ENCODE results near the gene PMS1.
"Not testable (repeated sequence)": the region's sequence is repeated elsewhere in the genome, so short reads cannot be mapped to it uniquely, and the experiment has no call there.

Gene PMS1

GRCh38 chr2:189865826-189866225 is 81.6 kb downstream of the PMS1 start:
- no peak for DNase-seq (ENCODE audit: low read depth)

GRCh38 chr2:189866296-189866695 is 82.0 kb downstream of the PMS1 start:
- no peak for DNase-seq (ENCODE audit: low read depth)

- DNase-seq (ENCODE audit: low read depth): no peak
These were observed 84.6 kb downstream of the PMS1 start for GRCh38 chr2:189868896-189869295.

- DNase-seq (ENCODE audit: low read depth): no peak
These were observed 86.3 kb downstream of the PMS1 start for GRCh38 chr2:189870381-189871085.

GRCh38 chr2:189873696-189874095 is 89.4 kb downstream of the PMS1 start:
- no peak for DNase-seq (ENCODE audit: low read depth)

- no peak for DNase-seq (ENCODE audit: low read depth)
These were observed 90.5 kb downstream of the PMS1 start for GRCh38 chr2:189874586-189875320.

GRCh38 chr2:189876271-189876670 is 92.0 kb downstream of the PMS1 start:
- no peak for DNase-seq (ENCODE audit: low read depth)

- no peak for DNase-seq (ENCODE audit: low read depth)
These were observed 95.4 kb downstream of the PMS1 start for GRCh38 chr2:189879716-189880081.

- DNase-seq (ENCODE audit: low read depth): no peak
These were observed 96.2 kb downstream of the PMS1 start for GRCh38 chr2:189880429-189880828.

- no peak for DNase-seq (ENCODE audit: low read depth)
These were observed 96.7 kb downstream of the PMS1 start for GRCh38 chr2:189880832-189881492.

- DNase-seq (ENCODE audit: low read depth): no peak
These were observed 101.1 kb downstream of the PMS1 start for GRCh38 chr2:189885368-189885767.

GRCh38 chr2:189892546-189893294 is 108.5 kb downstream of the PMS1 start:
- not testable (repeated sequence) for DNase-seq (ENCODE audit: low read depth)

- DNase-seq (ENCODE audit: low read depth): no peak
These were observed 112.6 kb downstream of the PMS1 start for GRCh38 chr2:189896809-189897208.

GRCh38 chr2:189899101-189899500 is 114.9 kb downstream of the PMS1 start:
- DNase-seq (ENCODE audit: low read depth): no peak

GRCh38 chr2:189900726-189901125 is 116.5 kb downstream of the PMS1 start:
- no peak for DNase-seq (ENCODE audit: low read depth)

- no peak for DNase-seq (ENCODE audit: low read depth)
These were observed 117.4 kb downstream of the PMS1 start for GRCh38 chr2:189901664-189902063.

- DNase-seq (ENCODE audit: low read depth): no peak
These were observed 129.6 kb downstream of the PMS1 start for GRCh38 chr2:189913821-189914220.

GRCh38 chr2:189916651-189917050 is 132.4 kb downstream of the PMS1 start:
- no peak for DNase-seq (ENCODE audit: low read depth)
